ENCODE results near the gene BRME1. TPM values are rescaled to one million over a fixed set of nuclear protein-coding genes. Genes with fewer than 3 reads are reported as not detected.
A peak's percentile ranks its signal among the peaks of the same experiment; 100 is the strongest.

The BRME1 gene
- total and polyA plus RNA-seq, 2 experiments from 2014 or later, result 4.0 to 8.2 TPM

- Histone ChIP-seq H3K27ac (no peak overlapping the region), H3K4me3 (peak overlapping the region; percentile 96), H3K27me3 (peaks cover 28% of the 10 kb centered on the region), H3K36me3 (no peaks in the 10 kb centered on the region), H3K9me3 (ENCODE audit: low read depth) (no peaks in the 10 kb centered on the region), H3K4me1 (ENCODE audit: low read depth) (peaks cover 4% of the 10 kb centered on the region)
- TF ChIP-seq, protein P1, sequence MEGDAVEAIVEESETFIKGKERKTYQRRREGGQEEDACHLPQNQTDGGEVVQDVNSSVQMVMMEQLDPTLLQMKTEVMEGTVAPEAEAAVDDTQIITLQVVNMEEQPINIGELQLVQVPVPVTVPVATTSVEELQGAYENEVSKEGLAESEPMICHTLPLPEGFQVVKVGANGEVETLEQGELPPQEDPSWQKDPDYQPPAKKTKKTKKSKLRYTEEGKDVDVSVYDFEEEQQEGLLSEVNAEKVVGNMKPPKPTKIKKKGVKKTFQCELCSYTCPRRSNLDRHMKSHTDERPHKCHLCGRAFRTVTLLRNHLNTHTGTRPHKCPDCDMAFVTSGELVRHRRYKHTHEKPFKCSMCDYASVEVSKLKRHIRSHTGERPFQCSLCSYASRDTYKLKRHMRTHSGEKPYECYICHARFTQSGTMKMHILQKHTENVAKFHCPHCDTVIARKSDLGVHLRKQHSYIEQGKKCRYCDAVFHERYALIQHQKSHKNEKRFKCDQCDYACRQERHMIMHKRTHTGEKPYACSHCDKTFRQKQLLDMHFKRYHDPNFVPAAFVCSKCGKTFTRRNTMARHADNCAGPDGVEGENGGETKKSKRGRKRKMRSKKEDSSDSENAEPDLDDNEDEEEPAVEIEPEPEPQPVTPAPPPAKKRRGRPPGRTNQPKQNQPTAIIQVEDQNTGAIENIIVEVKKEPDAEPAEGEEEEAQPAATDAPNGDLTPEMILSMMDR (IDR thresholded peaks at IDR 0.05; ENCODE audit: low read depth, low read length), result no peak
- DNase-seq (ENCODE audit: low read depth in 1 of 2, low spot score in 1 of 2), result peak; percentile 10 to 39
These were observed 40.1 kb downstream of the BRME1 start for GRCh38 chr19:13865571-13866462.

DNA sequence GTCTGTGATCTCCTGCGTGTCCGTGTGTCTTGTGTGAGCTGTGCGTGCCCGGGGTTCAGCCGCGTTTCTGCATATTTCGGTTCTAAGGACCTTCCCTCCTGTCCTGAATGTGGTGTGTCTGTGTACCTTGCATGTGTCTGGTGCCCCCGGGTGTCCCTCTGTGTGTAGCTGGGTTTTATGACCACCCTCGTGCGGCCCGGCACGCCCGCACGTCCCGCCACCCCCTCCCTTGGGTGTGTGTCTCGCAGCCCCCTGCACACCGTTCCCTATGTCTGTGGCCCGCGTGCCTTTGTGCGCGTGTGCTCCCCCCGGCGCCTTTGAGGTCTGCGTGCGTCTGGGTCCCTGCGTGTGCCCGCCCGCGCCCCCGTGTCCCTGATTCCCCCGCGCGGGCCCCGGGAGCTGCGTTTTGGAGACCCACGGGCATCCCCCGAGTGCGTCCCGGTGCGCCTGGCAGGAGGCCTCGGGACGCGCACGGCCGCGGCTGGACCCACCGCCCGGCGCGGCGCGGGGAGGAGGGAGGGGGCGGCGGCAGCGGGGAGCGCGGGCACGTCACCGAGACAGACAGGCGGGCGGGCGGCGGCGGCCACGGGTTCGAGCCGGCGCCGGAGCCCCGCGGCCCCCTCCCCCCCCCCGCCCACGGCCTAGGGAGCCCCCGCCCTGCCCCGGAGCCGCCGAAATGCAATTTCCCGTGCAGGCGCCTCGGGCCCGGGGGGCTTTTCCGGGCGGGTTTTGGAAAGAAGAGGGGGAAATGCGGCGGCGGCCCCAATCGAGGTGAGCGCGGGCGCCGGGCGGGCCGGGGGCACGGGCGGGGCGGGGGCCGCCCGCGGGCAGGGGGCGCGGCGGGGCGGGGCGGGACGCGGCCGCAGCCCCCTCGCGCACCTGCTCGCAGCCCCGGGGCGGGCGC lies 41.0 kb downstream of the BRME1 start:
- Histone ChIP-seq H3K27ac (no peak overlapping the region), H3K27me3 (peaks cover 28% of the 10 kb centered on the region), H3K9me3 (ENCODE audit: low read depth) (no peaks in the 10 kb centered on the region), H3K36me3 (no peaks in the 10 kb centered on the region), H3K4me1 (ENCODE audit: low read depth) (peaks cover 4% of the 10 kb centered on the region), H3K4me3 (peak overlapping the region; percentile 96)
- TF ChIP-seq, protein P1 (IDR thresholded peaks at IDR 0.05; ENCODE audit: low read depth, low read length), result no peak
- DNase-seq (ENCODE audit: low read depth in 1 of 2, low spot score in 1 of 2), result peak in 1 of 2 donors; percentile 36

GRCh38 chr19:13864046-13864666 lies 41.8 kb downstream of the BRME1 start:
- TF ChIP-seq, protein P1 (IDR thresholded peaks at IDR 0.05; ENCODE audit: low read depth, low read length), result no peak
- Histone ChIP-seq H3K4me3 (no peak overlapping the region), H3K4me1 (ENCODE audit: low read depth) (peaks cover 4% of the 10 kb centered on the region), H3K27ac (no peak overlapping the region), H3K27me3 (peaks cover 28% of the 10 kb centered on the region), H3K9me3 (ENCODE audit: low read depth) (no peaks in the 10 kb centered on the region), H3K36me3 (no peaks in the 10 kb centered on the region)
- no peak for DNase-seq (ENCODE audit: low read depth in 1 of 2, low spot score in 1 of 2)

DNA sequence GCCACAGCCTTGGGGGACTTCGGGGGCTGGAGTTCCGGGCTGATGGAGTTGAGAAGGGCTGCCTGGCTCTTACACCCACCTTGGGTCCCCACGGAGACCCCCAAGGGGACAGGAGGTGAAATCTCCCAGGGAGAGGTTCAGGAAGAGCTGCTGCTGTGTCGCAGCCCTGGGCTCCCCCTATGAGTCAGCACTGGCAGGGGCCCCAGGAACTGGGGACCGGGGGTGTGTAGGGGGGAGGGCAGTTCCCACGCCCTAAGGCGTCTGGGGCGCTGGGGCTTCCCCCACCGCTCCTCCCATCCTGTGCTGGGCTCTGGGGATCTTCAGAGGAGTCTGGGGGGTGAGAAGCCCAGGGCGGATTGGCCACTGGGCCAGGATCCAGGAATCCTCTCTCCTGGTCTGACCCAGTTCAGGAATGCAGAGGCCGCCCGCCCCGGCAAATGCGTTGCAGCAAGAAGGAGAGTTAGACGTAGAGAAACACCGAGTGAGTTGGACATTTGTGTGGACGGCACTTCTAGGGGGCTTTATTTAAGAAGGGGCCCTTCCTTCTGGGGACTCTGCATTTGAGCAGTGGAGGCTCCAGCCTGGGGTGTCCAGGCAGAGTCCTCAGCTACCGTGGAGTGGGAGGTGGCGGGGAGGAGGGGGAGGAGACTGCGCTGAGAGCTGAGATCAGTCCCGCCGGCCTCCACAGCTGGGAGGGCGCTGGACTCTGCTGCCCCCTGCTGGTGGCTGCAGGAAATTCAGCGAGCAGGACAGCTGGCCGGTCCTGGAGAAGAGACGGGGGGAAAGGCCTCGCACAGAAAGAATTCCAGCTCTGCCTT lies 44.0 kb downstream of the BRME1 start:
- Histone ChIP-seq H3K9me3 (ENCODE audit: low read depth) (no peaks in the 10 kb centered on the region), H3K4me1 (ENCODE audit: low read depth) (peaks cover 4% of the 10 kb centered on the region), H3K27ac (peak overlapping the region; percentile 41), H3K4me3 (no peak overlapping the region), H3K36me3 (no peaks in the 10 kb centered on the region), H3K27me3 (peaks cover 8% of the 10 kb centered on the region)
- TF ChIP-seq, protein P1 (IDR thresholded peaks at IDR 0.05; ENCODE audit: low read depth, low read length), result peak; percentile 80
- DNase-seq (ENCODE audit: low read depth in 1 of 2, low spot score in 1 of 2), result peak; percentile 85 to 96

Measured in cardiac muscle cell (in vitro differentiated cells and primary cell).